ENCODE data around the gene TIPIN.
"Not testable (repeated sequence)": the region's sequence is repeated elsewhere in the genome, so short reads cannot be mapped to it uniquely, and the experiment has no call there.

Gene TIPIN

DNA sequence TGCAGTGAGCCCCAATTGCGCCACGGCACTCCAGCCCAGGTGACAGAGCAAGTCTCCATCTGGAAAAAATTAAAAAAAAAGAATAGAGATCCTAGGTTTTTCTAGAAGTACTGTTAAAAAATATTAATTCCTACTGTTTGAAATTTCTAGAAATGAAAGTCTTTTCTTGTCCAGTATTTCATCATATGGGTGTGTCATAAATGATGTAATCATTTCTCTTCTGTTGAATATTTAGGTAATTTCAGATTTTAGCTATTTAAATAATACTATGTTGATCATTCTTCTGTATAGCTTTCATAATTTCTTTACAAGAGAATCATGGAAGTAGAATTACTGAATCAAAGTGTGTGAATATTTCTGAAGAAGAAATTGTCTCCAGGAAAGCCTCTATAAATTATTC is 24.9 kb upstream of the TIPIN start:
- not testable (repeated sequence) for DNase-seq

DNA sequence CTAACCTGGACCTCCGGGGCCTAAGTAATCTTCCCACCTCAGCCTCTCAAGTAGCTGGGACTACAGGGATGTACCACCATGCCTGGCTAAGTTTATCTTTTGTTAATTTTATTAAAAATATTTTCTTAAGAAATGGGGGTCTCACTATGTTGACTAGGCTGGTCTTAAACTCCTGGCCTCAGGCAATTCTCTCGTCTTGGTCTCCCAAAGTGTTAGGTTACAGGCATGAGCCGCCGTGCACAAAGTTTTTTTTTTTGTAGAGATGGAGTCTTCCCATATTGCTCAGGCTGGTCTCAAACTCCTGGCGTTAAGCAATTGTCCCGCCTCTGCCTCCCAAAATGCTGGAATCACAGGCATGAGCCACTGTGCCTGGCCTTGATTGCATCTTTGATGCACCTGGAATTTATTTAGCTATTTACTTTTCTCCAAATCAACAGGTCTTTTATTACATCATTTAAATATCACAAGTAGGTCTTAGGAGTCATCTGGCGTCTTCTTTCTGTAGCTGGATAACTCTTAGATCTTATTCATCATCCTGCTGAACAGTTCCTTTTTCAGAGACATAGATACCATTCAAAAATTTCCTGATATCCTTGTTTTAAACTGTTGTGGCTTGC is 22.4 kb upstream of the TIPIN start:
- DNase-seq: no peak

DNA sequence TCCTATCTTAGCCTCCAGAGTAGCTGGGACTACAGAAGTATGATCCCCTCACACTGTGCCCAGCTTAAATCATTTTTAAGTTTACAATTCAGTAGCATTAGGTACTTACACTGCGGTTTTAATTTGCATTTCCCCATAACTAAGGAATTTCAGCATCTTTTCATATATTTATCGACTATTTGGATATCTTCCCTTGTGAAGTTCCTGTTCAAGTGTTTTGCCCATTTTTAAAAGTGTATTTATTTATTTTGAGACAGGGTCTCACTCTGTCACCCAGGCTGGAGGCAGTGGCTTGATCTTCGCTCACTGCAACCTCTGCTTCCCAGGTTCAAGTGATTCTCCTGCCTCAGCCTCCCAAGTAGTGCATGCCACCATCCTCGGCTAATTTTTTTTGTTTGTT is 17.7 kb upstream of the TIPIN start:
- no peak for DNase-seq

DNA sequence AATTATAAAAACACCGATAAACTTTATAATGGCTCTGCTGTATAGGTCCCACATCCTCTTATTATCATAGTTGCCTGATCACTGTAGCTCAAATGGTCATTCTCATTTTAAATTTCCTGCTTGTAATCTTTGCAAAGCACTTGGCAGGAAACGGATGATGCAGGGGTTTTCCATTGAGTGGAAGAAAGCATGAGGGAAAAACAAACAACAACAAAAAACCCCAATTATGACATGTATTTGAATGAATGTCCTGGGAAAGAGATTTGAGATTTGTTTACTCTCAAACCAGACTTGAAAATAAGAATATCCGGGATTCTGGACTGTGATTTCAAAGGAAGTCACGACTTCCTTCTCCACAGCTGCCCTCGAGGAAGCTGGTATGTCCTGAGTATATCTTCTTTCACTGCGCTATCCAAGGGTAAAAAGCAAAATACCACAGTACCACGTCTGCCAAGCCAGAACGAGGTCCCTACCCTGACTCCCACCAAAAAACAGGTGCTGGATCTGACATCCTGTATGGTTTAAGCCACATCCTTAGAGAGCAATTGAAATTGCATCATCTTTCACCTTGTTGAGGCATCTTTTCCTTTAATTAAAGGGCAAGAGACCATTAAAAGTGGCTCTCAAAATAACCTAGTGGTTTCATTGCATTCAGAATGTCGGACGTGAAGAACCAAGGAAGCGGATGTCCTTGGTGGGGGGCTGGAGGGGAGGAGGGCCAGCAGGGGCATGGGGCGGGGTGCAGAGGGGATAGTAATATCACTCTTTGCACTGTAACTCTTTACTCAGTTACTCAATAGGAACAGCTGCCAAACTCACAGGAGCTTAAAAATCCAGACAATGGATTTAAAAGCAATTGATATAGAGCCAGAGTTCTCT is 13.5 kb upstream of the TIPIN start:
- peak; percentile 62 for DNase-seq

DNA sequence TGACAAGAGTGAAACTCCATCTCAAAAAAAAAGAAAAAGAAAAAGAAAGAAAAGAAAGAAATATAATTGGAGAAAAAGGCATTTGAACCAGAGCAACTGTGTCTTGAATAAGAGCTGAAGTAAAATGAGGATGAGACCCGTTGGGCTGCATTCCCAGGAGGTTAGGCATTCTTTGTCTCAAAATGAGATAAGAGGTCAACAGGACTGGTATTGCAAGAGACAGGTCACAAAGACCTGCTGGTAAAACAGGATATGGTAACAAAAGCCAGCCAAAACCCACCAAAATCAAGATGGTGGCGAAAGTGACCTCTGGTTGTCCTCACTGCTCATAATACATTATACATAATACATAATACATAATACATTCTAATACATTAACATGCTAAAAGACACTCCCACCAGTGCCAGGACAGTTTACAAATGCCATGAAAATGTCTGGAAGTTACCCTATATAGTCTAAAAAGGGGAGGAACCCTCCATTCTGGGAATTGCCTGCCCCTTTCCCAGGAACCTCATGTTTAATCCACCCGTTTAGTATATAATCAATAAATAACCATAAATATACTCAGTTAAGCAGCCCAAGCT is 8.6 kb upstream of the TIPIN start:
- DNase-seq: no peak

DNA sequence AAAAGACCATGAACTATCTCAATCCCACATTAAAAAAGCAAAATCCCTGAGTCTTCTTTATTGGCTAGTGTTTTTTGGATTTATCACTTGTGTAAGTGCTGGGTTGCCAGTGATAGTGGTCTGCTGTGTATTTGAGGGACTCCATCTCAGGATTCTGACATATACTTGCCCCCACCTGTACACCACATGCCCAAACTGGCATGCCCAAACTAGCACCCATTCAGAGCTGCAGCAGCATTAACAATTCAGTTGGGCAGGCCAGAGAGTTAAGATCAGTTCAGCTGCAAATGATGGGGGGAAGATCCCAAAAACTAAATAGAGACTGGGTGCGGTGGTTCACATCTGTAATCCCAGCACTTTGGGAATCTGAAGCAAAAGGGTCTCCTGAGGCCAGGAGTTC is 6.3 kb upstream of the TIPIN start:
- DNase-seq: no peak

DNA sequence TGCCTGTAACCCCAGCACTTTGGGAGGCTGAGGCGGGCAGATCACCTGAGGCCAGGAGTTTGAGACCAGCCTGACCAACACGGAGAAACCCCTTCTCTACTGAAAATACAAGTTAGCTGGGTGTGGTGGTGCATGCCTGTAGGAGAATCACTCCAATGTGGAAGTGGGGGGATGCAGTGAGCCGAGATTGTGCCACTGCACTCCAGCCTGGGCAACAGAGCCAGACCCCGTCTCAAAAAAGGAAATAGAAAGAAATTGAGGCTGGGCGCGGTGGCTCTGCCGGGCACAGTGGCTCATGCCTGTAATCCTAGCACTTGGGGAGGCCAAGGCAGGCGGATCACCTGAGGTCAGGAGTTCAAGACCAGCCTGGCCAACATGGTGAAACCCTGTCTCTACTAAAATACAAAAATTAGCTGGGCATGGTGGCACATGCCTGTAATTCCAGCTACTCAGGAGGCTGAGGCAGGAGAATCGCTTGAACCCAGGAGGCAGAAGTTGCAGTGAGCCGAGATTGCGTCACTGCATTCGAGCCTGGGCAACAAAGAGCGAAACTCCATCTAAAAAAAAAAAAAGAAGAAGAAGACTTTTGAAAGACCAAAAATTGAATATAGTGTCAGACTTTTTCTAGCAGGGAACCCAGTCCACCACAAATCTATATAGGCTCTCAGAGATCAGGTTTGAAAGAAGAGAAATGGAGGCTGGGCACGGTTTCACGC is 5.4 kb upstream of the TIPIN start:
- peak; percentile 76 for DNase-seq

DNA sequence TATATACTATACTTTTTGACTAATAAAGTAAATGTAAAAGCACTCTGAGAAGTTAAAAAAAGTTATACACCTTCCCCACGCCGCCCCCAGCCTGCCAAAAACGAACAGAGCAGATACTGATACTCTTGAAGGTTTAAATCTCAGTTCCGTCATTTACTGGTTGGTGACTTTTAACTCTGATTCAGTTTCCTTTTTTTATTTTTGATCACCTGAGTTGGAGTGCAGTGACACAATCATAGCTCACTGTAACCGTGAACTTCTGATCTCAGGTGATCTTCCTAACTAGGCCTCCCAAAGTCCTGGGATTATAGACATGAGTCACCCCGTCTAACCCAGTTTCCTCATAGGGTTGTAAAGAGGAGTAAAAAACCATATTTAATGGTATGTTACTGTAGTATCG is 3.3 kb upstream of the TIPIN start:
- no peak for DNase-seq

DNA sequence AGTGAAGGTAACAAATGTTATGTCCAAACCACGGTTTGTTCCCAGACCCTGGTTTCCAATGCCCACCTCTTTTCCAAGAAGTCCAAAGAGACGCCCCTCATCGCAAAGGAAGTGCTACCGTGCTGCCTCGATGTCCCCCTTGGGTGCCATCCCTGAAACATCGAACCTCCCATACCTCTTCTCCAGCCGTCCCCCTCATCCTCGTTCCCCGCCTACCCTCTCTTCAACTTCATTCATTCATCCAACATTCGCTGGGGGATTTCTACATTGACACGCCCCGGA is 467 bp downstream of the TIPIN start:
- no peak for DNase-seq

DNA sequence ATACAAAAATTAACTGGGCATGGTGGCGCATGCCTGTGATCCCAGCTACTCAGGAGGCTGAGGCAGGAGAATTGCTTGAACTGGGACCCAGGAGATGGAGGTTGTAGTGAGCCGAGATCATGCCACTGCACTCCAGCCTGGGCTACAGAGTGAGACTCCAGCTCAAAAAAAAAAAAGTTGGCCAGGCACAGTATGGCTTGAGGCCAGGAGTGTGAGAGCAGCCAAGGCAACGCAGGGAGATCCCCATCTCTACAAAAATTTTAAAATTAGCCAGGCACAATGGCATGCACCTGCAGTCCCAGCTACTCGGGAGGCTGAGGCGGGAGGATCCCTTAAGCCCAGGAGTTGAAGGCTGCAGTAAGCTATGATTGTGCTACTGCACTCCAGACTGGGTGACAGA is 8.0 kb downstream of the TIPIN start:
- not testable (repeated sequence) for DNase-seq

DNA sequence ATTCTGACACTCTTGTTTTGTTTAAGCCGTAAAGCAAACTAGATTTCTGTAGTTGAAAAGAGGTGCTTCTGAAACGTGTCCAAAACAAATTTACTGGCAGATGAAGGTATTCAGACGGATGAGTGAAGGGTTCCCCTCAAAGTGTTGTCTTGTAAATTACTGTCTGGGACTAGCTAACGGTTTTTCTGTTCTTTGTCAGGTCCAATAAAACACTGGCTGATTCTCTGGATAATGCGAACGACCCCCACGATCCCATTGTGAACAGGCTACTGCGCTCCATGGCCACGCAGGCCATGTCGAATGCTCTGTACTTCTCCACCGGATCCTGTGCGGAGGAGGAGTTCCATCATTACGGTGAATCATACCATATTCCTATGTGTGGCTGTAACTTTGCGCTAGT is 27.7 kb downstream of the TIPIN start:
- DNase-seq: no peak

DNA sequence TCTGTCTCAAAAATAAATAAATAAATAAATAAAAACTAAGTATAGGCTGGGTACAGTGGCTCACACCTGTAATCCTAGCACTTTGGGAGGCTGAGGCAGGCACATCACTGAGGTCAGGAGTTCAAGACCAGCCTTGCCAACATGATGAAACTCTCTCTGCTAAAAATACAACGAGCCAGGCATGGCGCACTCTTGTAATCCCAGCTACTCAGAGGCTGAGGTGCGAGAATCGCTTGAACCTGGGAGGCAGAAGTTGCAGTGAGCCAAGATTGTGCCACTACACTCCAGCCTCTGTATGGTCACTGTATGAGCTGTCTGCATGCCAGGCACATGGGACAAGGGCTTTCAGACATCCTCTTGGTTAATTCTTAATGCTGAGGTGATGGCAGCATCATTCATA is 28.7 kb downstream of the TIPIN start:
- peak; percentile 8 for DNase-seq

DNA sequence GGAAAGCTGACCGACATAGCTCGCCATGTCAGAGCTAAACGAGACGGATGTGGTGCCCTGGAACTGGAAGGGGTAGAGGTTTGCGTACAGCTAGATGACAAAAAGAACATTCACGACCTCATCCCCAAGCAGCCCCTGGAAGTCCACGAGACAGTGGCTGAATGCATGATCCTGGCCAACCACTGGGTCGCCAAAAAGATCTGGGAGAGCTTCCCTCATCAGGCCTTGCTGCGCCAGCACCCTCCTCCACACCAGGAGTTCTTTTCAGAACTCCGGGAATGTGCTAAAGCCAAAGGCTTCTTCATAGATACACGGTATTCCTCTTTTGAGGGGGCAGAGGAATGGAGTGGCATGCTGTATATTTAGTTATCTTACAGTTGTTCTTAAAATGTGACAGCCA is 30.4 kb downstream of the TIPIN start:
- no peak for DNase-seq

DNA sequence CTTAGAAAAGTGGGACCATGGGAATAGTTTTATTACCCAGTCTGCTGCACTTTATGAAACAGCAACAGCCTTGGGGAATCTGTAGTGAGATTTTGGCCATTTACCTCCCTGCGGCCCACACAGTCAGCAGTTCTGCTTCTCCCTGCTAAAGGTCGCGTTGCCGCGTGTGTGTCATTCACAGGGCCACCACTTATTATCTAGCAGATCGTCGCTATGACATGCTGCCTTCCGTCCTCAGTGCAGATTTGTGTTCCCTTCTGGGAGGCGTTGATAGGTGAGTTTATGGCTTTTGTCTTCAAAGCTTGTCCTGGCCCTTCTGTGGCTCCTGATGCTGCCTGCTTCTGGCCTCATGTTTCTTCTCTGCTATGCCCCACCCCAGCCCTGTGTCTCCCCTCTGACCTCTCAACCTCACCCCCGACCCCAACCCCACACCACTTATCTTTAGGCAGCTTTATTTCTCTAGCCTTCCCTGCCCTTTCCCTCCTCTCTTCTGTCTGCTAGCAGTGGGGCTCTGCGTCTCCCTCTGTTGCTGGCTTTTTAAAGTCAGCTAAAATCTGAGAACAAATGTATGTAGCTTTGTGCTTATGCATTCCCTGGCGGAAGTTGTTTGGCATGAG is 33.1 kb downstream of the TIPIN start:
- DNase-seq: peak; percentile 4

DNA sequence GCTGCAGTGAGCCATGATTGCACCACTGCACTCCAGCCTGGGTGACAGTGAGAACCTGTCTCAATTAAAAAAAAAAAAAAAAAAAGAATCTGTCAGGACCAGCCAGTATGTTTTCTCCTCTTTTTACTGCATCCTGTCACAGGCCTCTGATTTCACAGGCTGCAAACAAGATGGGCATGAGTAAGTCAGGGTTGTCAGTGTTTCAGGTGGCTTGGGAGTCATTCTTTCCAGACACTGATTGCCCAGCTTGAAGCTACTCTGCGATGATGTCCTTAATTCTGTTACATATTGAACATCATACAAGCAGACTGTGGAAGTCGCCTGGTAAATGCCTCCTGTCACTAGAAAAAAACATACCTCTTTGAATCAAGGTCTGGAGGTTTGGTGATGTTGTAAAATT is 44.3 kb downstream of the TIPIN start:
- DNase-seq: no peak

DNA sequence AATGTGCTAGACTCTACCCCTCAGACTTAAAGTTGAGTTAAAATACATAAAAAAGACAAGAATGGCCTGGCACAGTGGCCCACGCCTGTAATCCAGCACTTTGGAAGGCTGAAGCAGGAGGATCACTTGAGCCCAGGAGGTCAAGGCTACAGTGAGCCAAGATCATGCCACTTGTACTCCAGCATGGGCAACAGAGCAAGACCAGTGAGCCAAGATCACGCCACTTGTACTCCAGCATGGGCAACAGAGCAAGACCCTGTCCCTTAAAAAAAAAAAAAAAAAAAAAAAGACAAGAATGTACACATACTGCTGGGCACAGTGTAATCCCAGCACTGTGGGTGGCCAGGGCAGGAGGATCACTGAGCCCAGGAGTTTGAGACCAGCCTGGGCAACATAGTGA is 45.7 kb downstream of the TIPIN start:
- DNase-seq: no peak

DNA sequence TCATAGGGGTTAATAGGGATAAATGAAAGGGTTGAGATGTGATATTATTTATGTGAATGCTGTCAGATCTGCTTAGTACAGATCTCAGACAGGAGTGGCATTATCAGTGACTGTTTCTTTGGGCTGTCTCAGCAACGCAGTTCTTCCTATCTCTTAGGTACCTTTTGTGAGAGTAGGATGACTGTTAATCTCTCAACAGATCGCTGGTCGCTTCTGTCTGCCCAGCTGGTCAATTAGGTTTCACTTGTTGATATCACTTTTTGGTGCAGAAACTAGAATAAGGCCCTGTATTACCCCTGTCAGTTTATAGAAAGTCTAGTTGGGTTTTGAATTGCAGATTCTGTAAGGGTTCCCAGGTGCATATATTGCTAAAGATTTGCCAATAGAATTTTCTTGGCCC is 46.7 kb downstream of the TIPIN start:
- no peak for DNase-seq

DNA sequence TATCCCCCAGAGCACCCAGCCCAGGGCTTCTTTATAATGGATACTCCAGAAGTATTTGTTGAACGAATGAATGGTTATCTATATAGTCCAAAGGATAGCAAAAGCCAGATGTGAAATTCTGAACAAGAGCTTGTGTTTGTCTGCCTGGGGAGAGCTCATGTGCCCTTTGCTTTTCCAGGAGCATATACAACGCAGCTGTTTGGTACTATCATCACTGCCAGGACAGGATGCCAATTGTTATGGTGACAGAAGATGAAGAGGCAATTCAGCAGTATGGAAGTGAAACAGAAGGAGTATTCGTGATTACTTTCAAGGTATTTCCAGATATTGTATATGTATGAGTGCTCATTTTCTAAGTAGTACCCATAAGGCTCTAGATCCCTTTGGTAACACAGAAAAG is 48.0 kb downstream of the TIPIN start:
- DNase-seq: no peak

DNA sequence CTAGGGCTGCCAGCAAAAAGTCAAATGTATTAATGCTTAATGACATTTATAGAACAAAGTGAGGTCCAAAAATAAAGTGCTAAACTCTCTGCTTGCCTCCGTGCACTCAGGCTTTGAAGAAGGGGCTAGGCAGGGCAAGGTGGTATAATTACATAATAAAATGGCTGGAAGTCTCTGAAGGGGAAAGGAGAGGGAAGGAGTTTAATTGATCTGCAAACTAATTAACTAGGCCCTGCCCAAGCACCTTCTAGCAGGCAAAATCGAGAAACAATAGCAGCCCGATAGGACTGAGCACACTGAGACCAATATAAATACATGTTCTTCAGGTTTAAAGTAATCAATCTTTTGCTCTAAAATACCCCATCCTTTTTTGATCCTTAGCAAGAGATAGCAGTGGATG is 50.1 kb downstream of the TIPIN start:
- DNase-seq: no peak

DNA sequence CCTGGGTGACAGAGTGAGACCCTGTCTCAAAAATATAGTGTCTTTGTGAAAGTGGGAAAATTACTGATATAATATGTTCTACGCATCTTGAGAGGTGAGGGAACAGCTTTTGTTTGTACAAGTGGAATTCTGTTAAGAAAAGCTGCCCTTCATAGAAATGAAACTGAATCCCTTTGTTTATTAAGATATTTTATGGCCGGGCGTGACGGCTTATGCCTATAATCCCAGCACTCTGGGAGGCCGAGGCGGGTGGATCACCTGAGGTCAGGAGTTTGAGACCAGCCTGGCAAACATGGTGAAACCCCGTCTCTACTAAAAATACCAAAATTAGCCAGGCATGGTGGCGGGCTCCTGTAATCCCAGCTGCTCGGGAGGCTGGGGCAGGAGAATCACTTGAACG is 52.1 kb downstream of the TIPIN start:
- not testable (repeated sequence) for DNase-seq

DNA sequence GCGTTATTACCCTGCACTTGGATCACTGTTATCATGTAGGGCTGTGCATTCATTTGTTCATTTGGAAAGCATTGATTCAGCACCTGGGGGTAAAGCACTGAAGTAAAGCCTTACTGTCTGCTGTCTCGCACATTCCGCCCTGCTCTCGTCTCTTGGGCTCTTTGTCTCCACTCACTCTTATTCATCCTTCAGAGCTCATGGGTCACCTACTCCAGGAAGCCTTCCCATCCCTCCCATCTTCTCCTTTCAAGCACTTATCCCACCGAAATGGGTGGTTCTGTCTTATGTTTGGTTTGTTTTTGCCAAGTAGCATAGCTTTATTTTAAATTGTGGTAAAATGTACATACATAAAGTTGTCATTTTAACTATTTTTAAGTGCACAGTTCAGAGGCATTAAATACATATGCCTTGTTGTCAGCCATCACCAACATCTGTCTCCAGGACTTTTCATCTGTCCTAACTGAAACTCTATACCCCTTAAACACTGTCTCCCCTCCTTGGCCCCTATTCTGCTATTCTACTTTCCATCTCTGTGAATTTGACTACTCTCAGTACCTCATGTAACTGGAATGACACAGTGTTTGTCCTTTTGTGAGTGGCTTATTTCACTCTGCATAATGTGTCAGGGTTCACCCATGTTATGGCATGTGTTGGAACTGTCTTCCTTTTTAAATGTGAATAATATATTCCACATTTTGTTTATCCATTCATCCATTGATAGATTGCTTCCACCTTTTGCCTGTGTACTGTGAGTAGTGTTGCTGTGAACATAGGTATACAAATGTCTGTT is 53.8 kb downstream of the TIPIN start:
- no peak for DNase-seq

DNA sequence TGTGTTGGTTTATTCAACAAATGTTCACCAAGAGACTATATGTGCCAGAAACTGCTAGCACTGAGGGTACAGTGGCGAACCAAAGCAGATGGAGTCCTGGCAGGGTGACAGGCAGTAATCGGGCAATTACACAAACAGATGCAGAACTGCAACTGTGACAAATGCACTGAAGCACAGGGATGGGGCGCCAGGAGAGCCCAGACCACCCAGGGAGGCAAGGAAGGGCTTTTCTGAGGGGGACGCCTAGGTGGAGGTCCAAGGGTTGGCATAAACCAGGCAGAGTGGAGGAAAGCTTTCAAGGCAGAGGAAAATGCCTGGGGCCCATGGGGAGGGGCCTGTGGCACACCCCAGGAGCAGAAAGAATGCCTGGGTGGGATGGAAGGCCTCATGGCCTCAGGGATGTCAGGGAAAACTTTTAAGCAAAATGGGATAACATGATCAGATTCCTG is 57.7 kb downstream of the TIPIN start:
- no peak for DNase-seq

DNA sequence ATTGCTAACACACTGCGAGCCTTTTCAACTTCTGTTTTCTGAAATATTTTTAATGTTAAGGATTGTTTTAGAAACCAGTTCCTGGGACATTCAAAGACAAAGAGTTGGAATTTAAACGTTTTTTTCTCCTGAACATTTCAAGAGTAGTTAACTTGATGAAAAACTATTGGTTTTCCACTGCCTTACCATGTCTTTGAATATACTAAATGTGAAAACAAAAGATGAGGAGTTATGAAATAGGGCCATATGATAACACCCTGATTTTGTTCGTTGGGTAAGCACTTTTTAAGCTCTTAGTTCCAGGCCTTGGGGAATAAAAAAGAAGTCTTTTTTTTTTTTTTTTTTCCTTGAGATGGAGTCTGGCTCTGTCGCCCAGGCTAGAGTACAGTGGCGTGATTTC is 60.3 kb downstream of the TIPIN start:
- no peak for DNase-seq
